Metanephros (tissue), 1 donor: ENCODE measurements around the gene WDR59. TPM values are rescaled to one million over a fixed set of nuclear protein-coding genes. Genes with fewer than 3 reads are reported as not detected.

Source experiments
- total RNA-seq: library from RNA; depleted of rRNA; stranded (reverse); fragments of >200 nt; gene quantifications from one replicate; pipeline ENCODE4 v1.2.3, GENCODE V29; 2014

The WDR59 gene, protein sequence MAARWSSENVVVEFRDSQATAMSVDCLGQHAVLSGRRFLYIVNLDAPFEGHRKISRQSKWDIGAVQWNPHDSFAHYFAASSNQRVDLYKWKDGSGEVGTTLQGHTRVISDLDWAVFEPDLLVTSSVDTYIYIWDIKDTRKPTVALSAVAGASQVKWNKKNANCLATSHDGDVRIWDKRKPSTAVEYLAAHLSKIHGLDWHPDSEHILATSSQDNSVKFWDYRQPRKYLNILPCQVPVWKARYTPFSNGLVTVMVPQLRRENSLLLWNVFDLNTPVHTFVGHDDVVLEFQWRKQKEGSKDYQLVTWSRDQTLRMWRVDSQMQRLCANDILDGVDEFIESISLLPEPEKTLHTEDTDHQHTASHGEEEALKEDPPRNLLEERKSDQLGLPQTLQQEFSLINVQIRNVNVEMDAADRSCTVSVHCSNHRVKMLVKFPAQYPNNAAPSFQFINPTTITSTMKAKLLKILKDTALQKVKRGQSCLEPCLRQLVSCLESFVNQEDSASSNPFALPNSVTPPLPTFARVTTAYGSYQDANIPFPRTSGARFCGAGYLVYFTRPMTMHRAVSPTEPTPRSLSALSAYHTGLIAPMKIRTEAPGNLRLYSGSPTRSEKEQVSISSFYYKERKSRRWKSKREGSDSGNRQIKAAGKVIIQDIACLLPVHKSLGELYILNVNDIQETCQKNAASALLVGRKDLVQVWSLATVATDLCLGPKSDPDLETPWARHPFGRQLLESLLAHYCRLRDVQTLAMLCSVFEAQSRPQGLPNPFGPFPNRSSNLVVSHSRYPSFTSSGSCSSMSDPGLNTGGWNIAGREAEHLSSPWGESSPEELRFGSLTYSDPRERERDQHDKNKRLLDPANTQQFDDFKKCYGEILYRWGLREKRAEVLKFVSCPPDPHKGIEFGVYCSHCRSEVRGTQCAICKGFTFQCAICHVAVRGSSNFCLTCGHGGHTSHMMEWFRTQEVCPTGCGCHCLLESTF
- 49.9 TPM for total RNA-seq

DNA sequence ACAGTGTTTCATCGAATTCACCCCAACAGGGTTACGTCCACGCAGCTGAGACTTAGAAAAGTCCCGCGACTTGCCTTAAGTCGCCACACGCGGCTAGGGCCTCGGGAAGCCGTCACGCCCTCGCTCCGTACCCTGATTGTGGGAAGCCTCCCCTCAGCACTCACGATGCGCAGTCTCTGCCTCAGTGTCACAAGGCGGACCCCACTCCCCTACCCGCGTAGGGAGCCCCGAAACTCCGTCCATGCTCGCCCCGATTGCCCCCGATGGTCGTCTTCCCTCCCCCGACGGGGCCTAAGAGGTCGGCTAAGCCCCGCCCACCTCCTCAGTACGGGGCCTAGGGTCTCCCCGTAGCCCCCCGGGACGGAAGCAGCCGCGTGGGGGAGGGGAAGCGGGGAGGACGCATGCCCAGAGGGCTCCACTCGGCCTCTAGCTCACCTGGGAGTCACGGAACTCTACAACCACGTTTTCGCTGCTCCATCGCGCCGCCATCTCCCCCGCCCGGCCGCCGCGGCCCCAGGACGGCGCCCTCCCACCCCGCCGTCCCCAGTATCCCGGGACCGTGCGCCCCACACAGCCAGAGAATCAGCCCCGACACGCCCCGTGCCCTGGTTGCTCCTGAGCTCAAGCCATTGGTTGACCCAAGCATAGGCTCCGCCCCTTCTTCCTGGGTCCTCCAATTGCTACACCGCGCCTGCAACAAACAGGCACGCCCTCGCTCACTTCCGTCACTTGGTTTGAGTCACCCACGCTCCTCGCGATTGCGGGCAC is at the start of gene WDR59:
Gene WDR59 (minus strand): TSS at position 595 of the 768 bp plus-strand sequence. CDS start 106 bp downstream, at position 489.

DNA sequence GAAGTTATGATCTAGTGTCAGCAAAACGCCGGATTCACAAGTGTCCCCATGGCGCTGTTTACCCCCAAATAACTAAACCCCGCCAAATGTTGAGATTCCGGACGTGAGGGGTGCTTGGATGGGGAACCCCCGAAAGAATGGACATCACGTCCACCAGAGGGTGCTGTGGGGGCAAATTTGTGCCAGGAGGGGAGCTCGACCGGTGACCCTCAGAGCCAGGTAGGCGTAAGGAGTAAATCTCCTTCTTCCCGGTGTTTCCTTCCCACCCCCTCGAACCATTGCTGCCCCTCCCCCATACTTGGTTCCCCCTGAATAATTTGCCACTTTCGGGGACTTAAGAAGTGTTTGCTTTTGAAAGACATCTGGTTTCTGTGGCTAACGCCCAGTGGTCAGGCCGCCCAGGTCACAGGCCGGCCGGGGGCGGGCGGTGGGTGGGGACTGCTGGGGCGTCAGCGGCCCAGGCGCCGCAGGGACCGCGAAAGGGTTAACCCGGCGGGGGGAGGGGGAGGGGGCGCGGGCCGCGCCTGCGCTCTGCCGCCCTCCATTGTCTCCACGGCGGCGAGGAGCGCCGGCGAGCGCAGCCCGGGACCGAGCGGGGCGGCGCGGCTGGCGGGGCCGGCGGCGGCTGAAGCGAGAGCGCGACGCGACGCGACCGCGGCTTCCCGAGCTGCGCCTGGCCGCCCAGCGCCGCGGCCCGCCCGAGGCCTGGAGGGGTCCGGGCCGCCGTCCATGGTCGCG is 13.7 kb upstream of the WDR59 start, which contains the start of gene ZNRF1:
Gene ZNRF1 (plus strand): TSS at position 544 of the 738 bp plus-strand sequence. CDS start 648 bp downstream, outside the sequence.

Other genes starting within 250 kb of the WDR59 start
- 3.4 TPM for gene FA2H, start 210.3 kb downstream of the WDR59 start, total RNA-seq
- gene ZNRF1, start 13.9 kb upstream of the WDR59 start, total RNA-seq = 23.9 TPM
- gene LDHD, start 131.7 kb upstream of the WDR59 start, total RNA-seq = 15.0 TPM
- gene ZFP1, start 163.4 kb upstream of the WDR59 start, total RNA-seq = 20.3 TPM
- gene CTRB2, start 222.0 kb upstream of the WDR59 start, total RNA-seq = not detected
- not detected for gene CTRB1, start 233.9 kb upstream of the WDR59 start, total RNA-seq